Tibial nerve (tissue), 4 donors: ENCODE results near the gene RAB1B. TPM values are rescaled to one million over a fixed set of nuclear protein-coding genes. Genes with fewer than 3 reads are reported as not detected.

ENCODE experiments used
- DNase-seq, 2 donors: peaks; one replicate each; pipeline ENCODE4 v3.0.0-alpha.2; 2019; ENCODE audit warnings: low spot score in 2 of 2
- H3K27ac ChIP-seq, 4 donors: fragments of 200-600 bp; sonication (generic) in 3 of 4; one replicate each; pipeline ENCODE4 v1.5.1; 2017 to 2019; ENCODE audit warnings: mild to moderate bottlenecking in 1 of 4
- H3K27me3 ChIP-seq, 2 donors: fragments of 200-600 bp; sonication (generic) in 1 of 2; one replicate each; pipeline versions ENCODE4 v1.5.1 to v1.6.0; 2017 to 2019
- H3K36me3 ChIP-seq, 3 donors: fragments of 200-600 bp; sonication (generic); one replicate each; pipeline ENCODE4 v1.5.1; 2018 to 2019
- H3K4me1 ChIP-seq, 4 donors: fragments of 200-600 bp; sonication (generic) in 3 of 4; one replicate each; pipeline ENCODE4 v1.5.1; 2017 to 2019
- H3K4me3 ChIP-seq, 4 donors: fragments of 200-600 bp; sonication (generic) in 3 of 4; one replicate each; pipeline ENCODE4 v1.5.1; 2017 to 2019; ENCODE audit warnings: mild to moderate bottlenecking in 1 of 4, moderate library complexity in 1 of 4
- H3K9me3 ChIP-seq, 4 donors: fragments of 200-600 bp; sonication (generic) in 3 of 4; one replicate each; pipeline ENCODE4 v1.5.1; 2017 to 2019
- CTCF ChIP-seq, 5 experiments: fragments of 200-600 bp in 3 of 5; fragments of 450-650 bp in 2 of 5; sonication (generic) in 3 of 5; IDR thresholded peaks; one replicate each; pipeline ENCODE4 v1.5.1; 2016 to 2019; ENCODE audit warnings: antibody characterized with exemption in 5 of 5, mild to moderate bottlenecking in 3 of 5, moderate library complexity in 2 of 5
- EP300 ChIP-seq, 2 donors: sonication (generic); formaldehyde crosslinking; IDR thresholded peaks; one replicate each; pipeline ENCODE4 v1.6.1; 2017; ENCODE audit warnings: antibody characterized with exemption in 2 of 2, mild to moderate bottlenecking in 1 of 2
- POLR2A ChIP-seq, 2 donors: fragments of 450-650 bp; IDR thresholded peaks; one replicate each; pipeline ENCODE4 v1.6.1; 2017; ENCODE audit warnings: antibody characterized with exemption in 2 of 2, mild to moderate bottlenecking in 2 of 2, moderate library complexity in 2 of 2
- WGBS, 2 donors: methylation state at CpG; one replicate each; pipeline ENCODE4 v1.1.5; 2018; 5-methylcytosine and 5-hydroxymethylcytosine counted together
- total RNA-seq, 4 donors: library from RNA; depleted of rRNA; stranded (reverse); fragments of >200 nt; gene quantifications; one replicate each; pipeline ENCODE4 v1.1.0, GENCODE V29; 2016

RAB1B gene
- total RNA-seq, 4 donors from 2014 or later: 76.3 to 144 (median 96.8) TPM

GRCh38 chr11:66230978-66231377 is 37.5 kb upstream of the RAB1B start:
- peaks cover 0 to 83% (median 5%) of the 10 kb centered on the region in 3 donors for H3K36me3 ChIP-seq

GRCh38 chr11:66231561-66231960 is 36.9 kb upstream of the RAB1B start:
- peaks cover 0 to 83% (median 5%) of the 10 kb centered on the region in 3 donors for H3K36me3 ChIP-seq
- no peak overlapping the region for H3K27ac ChIP-seq
- 85 to 86% methylated on average over 7 of the region's 7 CpGs for WGBS, 2 donors

More at GRCh38 chr11:66230978-66231377, 37.5 kb upstream of the RAB1B start:
- WGBS, 2 donors: 82 to 91% methylated on average over 14 of the region's 14 CpGs
- H3K27me3 ChIP-seq: no peaks in the 10 kb centered on the region
- H3K27ac ChIP-seq: no peak overlapping the region
- H3K4me3 ChIP-seq: no peak overlapping the region
- TF ChIP-seq CTCF (IDR thresholded peaks at IDR 0.05) (no peak), POLR2A (IDR thresholded peaks at IDR 0.05) (no peak), EP300 (IDR thresholded peaks at IDR 0.05) (no peak)
- H3K4me1 ChIP-seq: no peaks in the 10 kb centered on the region
- no peaks in the 10 kb centered on the region for H3K9me3 ChIP-seq
- DNase-seq: no peak

GRCh38 chr11:66232769-66233168 is 35.7 kb upstream of the RAB1B start:
- no peaks in the 10 kb centered on the region for H3K9me3 ChIP-seq
- no peak overlapping the region for H3K27ac ChIP-seq
- H3K4me3 ChIP-seq: no peak overlapping the region
- H3K4me1 ChIP-seq: no peaks in the 10 kb centered on the region
- no peak for DNase-seq
- peaks cover 0 to 90% (median 5%) of the 10 kb centered on the region in 3 donors for H3K36me3 ChIP-seq
- no peak for TF ChIP-seq CTCF (IDR thresholded peaks at IDR 0.05)
- TF ChIP-seq EP300 (IDR thresholded peaks at IDR 0.05): no peak
- no peak for TF ChIP-seq POLR2A (IDR thresholded peaks at IDR 0.05)
- H3K27me3 ChIP-seq: no peaks in the 10 kb centered on the region
- 86 to 89% methylated on average over 8 to 11 of the region's 11 CpGs for WGBS, 2 donors

More at GRCh38 chr11:66231561-66231960, 36.9 kb upstream of the RAB1B start:
- no peak for DNase-seq
- Histone ChIP-seq H3K27me3 (no peaks in the 10 kb centered on the region), H3K4me3 (no peak overlapping the region), H3K4me1 (no peaks in the 10 kb centered on the region), H3K9me3 (no peaks in the 10 kb centered on the region)
- no peak for TF ChIP-seq CTCF (IDR thresholded peaks at IDR 0.05)
- TF ChIP-seq EP300 (IDR thresholded peaks at IDR 0.05): no peak
- no peak for TF ChIP-seq POLR2A (IDR thresholded peaks at IDR 0.05)

- Histone ChIP-seq H3K36me3 (peaks cover 0 to 90% (median 5%) of the 10 kb centered on the region in 3 donors), H3K9me3 (no peaks in the 10 kb centered on the region), H3K4me3 (no peak overlapping the region), H3K27me3 (no peaks in the 10 kb centered on the region), H3K27ac (no peak overlapping the region), H3K4me1 (no peaks in the 10 kb centered on the region)
- DNase-seq: no peak
- 61 to 67% methylated on average over 5 of the region's 5 CpGs for WGBS, 2 donors
- no peak for TF ChIP-seq CTCF (IDR thresholded peaks at IDR 0.05)
- no peak for TF ChIP-seq EP300 (IDR thresholded peaks at IDR 0.05)
- no peak for TF ChIP-seq POLR2A (IDR thresholded peaks at IDR 0.05)
Observed at GRCh38 chr11:66233301-66233700, 35.1 kb upstream of the RAB1B start.

GRCh38 chr11:66235141-66235540 is 33.3 kb upstream of the RAB1B start:
- TF ChIP-seq EP300 (IDR thresholded peaks at IDR 0.05): no peak
- TF ChIP-seq CTCF (IDR thresholded peaks at IDR 0.05): no peak
- no peak for TF ChIP-seq POLR2A (IDR thresholded peaks at IDR 0.05)

More at GRCh38 chr11:66235141-66235540, 33.3 kb upstream of the RAB1B start:
- 87 to 90% methylated on average over 11 of the region's 11 CpGs for WGBS, 2 donors
- no peaks in the 10 kb centered on the region for H3K9me3 ChIP-seq
- H3K27me3 ChIP-seq: no peaks in the 10 kb centered on the region
- peaks cover 0 to 100% (median 19%) of the 10 kb centered on the region in 3 donors for H3K36me3 ChIP-seq
- no peak overlapping the region for H3K4me3 ChIP-seq
- no peak for DNase-seq
- H3K4me1 ChIP-seq: no peaks in the 10 kb centered on the region
- no peak overlapping the region for H3K27ac ChIP-seq
